COLO829 (cell line): ENCODE measurements around the gene PLN.

ENCODE experiments used
- DNase-seq: peaks from one replicate; pipeline ENCODE4 v3.0.0; 2012; ENCODE audit warnings: low spot score

Gene PLN

DNA sequence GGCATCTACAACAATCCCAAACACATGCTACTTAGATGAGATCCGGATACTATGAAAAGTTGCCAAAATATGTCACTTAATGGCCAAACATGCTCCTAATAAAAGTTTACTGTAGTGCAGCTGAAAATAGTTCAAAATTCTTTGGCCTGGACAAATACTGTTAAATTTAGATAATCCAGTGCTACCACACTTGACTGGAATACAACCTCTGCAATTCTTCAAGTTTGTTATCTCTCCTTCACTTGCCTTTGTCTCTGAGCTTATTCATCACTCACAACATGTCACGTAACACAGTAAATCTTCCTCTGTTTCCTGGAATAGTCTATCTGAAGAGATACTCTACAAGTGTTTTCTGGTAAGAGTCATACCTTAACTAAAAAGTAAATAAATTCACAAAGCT is 10.5 kb upstream of the PLN start:
- no peak for DNase-seq

DNA sequence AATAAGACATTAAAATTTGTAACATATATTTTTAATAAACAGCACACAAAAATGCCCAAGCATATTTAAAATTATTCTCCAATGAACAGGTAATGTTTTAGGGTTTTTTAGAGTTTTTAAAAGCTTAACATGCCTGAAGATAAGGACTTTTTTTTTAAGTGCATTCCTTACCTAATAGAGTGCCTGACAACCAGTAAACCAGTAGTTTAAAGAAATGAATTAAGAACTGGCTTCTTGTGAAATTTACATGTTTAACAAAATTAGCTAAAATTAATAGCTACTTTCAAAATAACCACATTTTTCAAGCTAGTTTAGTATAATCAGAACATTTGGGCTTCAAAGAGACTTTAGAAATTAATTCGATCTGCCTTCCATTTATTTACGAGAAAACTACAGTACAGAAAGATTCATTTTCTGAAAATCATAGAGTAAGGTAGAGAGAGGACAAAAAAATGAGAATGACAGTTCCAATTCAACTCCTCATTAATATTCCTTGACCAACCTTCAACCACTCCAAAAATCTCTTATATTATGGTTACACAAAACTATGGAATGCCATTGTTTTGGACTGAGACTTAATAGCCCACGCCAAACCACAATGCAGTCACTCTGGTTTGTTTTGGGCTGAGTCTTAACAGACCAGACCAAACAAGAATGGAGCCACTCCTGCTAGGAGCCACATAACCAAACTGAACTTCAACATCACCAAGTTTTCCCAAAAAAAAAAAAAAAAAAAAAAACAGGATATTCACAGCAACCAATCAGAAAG is 5.7 kb upstream of the PLN start:
- no peak for DNase-seq

DNA sequence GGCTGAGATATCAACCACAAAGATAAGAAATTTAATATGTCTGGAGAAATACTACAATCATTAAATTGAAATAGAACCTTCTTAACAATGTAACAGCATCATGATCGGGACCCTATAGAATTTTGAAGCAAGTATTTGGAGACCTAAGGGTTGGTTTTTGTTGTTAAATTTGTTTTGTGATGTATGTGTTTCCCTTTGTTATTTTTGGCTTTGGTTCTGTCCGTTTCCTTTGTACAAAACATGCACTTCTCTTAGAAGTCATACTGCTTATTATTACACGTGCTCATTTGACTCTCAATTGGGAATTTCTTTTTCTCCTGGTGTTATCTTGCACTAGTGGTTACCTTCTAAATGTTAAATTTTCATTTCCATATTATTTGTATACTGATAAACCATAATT is 4.0 kb upstream of the PLN start:
- DNase-seq: no peak

DNA sequence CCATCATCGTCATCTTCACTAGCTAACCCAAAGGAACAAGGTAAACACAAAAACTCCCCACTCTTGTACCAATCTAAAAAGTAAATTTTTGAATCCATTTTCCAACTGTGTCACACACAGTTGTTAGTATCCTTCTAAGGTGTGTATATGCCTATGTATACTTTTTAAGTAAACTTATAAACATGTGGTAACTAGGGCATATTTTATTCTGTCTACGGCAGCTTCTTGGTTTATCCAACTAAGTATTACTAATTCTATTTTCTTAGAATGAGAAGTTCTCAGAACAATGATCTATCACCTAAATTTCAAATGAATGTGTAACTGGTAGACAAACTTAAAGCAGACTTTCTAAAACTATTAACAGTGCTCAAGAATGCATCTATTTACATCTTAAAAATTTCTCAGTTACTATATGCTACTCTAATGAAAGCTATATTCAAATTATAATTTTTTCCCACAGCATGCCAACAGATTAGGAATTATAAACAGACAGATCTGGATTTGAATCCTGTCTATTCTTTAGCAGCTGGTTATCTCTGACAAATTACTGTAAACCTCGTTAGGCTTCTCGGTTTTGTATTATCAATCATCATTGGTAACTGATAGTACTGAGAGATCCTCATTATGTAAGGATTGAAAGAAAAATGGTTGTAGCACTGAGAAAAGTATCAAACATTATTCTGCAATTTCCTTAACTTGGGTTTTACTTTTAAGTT is 1.8 kb upstream of the PLN start:
- no peak for DNase-seq

DNA sequence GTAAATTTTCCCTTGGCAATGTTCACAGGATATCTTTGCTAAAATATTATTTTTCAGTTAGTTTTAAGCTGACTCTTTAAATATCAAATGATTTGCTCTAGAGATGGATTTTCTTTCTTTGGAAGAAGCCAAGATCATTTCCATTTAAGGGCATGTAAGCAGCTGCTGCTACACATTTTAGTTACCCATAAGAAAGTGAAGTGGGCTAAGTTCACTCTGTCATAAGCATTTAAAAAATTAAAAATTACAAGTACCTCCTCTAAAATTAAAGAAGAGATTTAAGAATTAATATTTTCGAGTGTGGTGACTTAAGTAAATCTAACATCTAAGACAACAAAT is 1.2 kb upstream of the PLN start:
- DNase-seq: no peak

DNA sequence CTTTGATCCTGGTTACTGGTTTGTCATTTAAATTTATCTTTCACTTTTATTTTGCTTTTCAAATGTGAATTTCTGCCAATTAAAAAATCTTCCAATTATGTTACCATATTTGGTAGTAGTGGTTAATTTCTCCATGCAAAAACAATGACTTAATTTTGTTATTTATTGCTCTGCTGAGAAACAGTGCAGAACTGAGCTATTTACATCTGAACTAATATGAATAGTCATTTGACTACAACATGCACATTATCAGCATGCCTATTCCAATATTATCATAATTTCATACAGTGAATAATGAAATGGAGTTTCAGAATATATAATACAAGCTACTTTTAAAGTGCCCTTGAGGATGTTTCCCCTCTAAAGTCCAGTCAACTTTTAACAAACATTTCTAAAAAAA is 517 bp downstream of the PLN start:
- no peak for DNase-seq

DNA sequence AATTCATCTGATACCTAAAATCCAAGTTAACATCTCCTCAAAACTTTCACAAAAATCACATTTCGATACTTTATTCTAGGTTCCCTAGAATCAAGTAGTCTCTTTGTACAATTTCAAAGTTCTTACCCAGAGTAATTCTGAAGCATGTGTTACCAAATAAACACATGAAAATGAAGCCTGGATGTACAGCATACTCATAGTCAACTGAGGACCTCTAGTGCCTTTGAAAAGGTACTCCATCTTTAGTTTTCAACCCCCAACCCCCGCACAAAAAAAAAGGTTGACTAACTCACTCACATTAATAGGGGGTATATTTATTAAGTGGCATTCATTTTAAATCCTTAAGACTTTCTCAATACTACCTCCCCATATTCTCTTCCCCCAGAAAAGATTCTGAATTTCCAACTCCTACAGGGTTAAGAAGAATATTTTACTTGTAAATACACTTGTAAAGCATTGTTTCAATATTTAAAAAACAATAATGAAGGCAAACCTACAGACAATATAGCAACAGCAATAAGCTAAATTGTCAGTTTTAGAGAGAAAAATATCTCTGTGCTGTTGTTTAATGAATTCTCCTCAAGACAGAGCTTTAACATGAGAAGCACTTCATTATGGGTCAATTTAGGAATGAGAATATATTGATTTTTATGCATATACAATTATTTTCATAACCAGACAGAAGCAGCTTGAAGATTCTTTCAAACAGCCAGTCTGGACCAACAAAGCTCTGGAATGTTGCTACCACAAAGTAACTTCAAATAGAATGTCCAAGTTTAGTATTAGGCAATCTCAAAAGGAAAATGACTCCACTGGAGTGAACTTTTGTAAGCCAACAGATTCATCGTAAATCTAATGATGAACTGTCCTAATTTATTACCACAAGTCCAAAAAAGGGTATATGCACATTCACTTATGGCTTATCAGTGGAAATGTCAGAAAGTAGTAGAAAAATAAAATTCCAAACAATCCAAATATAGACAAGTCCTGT is 3.3 kb downstream of the PLN start:
- peak; percentile 30 for DNase-seq

DNA sequence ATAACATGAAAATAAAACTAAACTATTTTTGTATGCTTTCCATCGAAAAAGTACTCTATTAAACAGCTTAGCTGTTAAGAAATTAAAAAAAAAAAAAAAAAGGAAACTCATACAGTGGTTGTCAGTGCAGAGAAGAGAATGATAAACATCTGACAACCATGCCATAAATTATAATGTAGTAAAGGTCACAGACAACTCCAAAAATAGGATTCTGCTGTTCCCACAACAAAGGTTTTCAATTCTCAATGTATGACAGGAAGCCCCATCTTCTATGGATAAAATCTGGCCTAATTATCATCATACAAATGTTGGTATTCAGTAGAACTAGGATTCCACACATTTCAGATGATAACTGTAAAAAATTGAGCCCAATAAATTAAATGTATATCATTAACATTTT is 5.0 kb downstream of the PLN start:
- no peak for DNase-seq

DNA sequence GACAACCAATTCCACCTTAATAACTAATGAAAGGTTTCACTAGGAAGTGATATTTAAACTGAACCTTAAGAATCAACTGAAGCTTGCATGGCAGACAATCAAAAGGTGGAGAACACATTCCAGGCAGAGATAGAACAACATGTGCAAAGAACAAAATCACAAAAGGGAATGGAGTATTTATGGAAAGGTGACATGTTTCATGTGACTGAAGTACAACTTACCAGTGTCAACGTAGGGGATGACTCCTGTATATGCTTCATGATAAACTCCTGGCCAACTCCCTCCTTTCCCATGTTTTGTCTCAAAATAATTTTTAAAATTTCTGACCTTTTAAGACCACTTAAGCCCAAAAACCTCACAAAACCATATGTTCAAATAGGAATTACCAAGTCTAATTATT is 6.6 kb downstream of the PLN start:
- no peak for DNase-seq

DNA sequence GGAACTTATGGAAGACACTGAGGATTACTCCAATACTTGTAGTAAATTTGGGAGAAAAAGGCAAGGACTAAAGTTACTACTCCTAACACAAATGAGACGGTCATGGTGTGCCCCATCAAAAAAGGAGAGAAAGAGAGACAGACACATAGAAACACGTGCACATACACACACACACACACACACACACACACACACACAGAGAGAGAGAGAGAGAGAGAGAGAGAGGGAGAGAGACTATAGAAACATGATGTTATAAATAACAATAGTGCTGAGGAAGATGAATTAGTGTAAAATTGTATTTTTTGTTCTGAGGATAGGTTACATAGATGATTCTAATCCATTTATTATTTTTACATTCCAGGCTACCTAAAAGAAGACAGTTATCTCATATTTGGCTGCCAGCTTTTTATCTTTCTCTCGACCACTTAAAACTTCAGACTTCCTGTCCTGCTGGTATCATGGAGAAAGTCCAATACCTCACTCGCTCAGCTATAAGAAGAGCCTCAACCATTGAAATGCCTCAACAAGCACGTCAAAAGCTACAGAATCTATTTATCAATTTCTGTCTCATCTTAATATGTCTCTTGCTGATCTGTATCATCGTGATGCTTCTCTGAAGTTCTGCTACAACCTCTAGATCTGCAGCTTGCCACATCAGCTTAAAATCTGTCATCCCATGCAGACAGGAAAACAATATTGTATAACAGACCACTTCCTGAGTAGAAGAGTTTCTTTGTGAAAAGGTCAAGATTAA is 10.5 kb downstream of the PLN start:
- no peak for DNase-seq

DNA sequence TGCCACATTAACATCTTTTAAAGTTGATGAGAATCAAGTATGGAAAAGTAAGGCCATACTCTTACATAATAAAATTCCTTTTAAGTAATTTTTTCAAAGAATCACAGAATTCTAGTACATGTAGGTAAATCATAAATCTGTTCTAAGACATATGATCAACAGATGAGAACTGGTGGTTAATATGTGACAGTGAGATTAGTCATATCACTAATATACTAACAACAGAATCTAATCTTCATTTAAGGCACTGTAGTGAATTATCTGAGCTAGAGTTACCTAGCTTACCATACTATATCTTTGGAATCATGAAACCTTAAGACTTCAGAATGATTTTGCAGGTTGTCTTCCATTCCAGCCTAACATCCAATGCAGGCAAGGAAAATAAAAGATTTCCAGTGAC is 11.6 kb downstream of the PLN start:
- no peak for DNase-seq

DNA sequence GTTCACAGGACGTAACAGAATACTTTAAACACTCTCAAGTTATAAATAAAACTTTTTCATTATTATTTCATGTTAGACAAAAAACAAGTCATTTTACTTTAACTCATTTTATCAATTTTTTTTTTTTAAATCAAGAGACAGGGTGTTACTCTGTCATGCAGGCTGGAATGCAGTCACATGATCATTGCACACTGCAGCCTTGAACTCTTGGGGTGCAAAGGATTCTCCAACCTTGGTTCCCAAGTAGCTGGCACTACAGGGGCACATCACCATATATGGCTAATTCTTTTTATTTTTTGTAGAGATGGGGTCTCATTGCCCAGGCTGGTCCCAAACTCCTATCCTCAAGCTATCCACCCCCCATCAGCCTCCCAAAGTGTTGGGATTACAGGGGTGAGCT is 14.2 kb downstream of the PLN start:
- DNase-seq: no peak

DNA sequence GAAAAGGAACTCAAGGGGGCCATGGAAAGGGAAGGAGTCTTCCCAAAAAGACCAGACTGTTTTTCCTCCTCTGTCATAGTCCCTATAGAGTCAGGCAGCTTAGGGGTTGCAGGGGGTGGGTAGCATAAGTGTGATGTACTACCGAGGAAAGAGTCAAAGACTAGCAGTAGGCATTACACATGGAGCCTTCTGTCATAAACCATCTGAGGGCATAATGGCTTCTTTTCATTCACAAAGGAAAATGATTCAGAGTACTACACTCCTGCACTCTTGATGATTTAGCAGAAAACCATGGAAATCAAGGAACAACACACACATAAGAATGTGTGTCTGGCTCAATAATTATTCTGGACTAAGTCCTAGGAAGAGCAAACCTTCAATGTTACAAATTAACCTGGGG is 14.9 kb downstream of the PLN start:
- peak; percentile 79 for DNase-seq

DNA sequence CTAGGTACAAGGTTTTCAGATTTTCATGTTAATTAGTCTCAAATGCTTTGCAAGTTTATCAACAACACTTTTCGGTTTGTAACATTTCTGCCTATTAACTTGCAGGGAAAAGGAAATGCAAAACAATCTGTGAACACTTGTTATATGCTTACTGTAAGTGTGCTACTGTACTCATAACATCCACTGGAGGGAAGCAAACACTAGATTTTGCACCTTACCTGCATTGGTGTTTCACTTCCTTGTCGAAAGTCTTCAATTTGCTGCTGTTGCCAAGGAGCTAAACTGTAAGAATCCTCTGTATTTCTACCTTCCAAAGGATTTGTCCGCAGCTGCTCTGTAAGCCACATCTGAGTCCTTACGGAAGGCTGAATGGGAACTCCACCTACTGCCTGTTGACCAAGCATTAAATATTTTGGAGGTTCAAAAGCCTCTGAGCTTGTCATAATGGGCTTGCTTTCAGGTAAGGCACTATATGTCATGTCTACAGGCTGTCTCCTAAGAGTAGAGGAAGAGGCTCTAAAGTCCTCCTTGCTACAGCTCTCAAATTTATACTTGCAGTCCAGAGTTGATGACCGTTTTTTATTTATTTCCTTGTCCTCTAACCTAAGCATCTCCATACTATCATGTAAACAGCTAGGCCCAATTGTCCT is 17.3 kb downstream of the PLN start:
- no peak for DNase-seq

DNA sequence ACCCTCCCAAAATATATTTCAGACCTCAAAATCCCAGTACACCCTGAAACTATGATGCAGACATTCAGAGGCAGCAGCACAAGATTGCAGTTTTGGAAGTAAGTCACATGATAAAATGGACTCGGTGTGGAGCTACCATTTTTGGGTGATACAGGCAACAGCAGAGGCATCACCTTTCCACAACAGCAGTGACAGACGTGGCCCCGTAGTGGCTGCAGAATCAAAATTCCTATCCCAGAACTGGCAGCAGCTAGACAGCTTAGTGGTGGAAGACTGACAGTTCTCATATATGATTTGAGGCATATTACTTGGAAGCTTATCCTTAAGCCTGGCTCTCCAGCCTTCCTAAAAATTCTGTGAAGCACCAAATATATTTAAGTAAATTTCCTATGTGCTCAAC is 19.9 kb downstream of the PLN start:
- DNase-seq: no peak

DNA sequence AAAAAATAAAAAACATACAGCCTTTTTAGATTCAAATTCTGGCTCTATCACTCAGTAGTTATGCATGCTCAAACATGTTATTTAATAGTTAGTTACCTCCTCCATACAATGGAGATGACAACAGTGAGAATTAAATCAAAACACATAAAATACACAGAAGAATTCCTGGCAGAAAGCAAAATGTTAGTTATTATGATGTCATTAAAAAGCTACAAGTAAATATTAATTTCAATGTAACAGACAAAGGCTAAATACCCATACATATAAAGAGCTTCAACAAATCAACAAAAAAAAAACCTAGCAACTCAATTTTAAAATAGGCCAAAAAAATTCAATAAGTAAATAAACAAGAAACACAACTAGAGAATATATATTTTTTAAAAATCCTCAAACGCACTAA is 21.4 kb downstream of the PLN start:
- no peak for DNase-seq

DNA sequence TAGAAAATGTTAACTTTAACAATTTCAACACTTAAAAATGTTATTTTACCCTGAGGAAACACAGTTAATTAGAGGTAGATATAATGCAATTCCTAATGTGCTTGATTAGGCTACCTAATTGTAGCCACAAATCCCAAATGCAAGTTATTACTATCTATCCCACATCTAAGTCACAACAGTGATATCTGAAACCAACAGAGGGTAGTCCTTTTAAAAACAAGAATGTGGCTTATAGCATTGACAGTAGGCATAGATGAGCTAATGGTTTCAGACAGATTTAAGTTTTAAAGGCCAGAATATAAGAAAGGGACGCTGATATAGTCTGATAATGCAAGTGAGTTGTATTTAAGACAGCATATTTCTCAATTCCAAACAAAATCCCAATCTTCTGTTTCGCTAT is 23.0 kb downstream of the PLN start:
- DNase-seq: no peak

DNA sequence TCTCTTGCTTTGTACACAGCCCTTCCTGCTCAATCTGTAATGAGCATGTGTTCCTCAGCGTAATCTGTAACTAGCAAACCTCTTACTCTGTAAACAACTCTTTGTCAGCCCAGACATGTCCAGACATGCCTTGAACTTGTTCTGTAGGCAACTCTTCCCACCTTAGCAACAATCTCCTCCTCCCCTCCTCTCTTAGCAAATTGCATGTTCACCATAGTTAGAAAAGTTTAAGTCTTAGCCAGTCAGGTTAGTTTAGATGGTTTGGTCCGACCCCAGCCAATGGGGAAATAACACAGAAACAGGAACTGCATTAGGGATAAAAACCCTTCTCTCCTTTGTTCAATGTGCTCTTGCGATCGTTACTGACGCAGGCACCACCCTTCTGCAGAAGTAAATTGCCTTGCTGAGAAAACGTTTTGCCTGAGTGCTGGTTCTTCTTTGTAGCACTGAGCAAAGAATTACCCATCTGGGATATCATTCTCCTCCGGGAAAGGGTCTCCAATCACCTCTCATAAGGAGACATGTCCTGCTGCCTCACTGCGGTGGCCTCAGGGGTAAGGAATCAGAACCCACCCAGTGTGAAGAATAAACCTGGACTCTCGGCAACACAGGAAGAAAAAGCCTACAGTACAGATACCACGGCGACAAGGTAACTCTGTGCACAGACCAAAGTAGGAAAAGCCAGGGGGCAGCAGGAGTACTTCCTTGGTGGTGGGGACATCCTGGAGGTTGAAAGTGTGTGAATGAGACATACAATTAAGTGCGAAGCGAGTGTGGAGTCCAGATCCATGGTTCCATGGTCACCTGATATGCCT is 26.2 kb downstream of the PLN start:
- DNase-seq: no peak

DNA sequence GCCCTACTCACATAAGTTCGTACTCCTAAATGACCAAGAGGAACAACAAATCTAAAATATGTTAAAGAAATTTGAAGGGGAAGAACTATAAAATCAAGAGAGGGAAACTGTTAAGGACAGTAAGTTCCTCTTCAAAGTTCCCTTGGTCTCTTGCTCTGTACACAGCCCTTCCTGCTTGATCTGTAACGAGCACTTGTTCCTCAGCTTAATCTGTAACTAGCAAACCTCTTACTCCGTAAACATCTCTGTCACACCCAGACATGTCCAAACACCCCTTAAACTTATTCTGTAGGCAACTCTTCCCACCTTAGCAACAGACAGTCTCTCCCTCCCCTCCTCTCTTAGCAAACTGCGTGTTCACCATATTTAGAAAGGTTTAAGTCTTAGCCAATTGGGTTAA is 29.9 kb downstream of the PLN start:
- DNase-seq: no peak

DNA sequence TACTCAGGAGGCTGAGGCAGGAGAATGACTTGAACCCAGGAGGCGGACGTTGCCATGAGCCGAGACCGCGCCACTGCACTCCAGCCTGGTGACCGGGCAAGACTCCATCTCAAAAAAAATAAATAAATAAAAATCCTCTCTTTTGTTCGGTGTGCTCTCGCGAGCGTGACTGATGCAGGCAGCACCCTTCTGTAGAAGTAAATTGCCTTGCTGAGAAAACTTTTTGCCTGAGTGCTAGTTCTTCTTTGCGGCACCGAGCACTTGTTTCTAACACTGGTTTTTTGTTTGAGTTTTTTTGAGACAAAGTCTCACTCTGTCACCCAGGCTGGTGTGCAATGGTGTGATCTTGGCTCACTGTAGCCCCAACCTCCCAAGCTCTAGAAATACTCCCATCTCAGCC is 30.5 kb downstream of the PLN start:
- DNase-seq: no peak

DNA sequence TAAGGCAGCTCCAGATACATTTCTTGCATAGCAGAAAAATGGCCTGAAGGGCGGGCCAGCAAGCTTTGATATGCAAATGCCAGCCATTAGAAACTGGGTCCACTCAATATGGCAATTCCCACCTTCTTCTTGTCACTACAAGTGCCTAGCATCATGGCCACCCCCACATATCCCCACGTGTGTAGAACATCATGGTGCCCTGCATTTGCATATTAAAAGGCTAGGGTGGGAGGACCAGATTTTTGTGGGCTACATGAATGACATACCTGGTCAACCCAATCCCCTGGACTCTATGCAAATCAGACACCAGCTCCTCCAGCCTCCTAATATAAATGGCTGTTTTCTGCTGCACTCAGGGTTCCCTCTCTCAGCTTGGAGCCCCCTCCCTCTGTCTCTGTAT is 31.7 kb downstream of the PLN start:
- no peak for DNase-seq
